Stimulated activated CD4-positive, alpha-beta T cell treated with anti-CD3 and anti-CD28 coated beads, Interleukin-1b, Interleukin-23, amount 100 ng/mL, for 48 hours (primary cell): ENCODE data around the gene GSG1L.

Experiments
- DNase-seq: peaks from one replicate; pipeline ENCODE4 v3.0.0-alpha.2; 2020

Gene GSG1L

DNA sequence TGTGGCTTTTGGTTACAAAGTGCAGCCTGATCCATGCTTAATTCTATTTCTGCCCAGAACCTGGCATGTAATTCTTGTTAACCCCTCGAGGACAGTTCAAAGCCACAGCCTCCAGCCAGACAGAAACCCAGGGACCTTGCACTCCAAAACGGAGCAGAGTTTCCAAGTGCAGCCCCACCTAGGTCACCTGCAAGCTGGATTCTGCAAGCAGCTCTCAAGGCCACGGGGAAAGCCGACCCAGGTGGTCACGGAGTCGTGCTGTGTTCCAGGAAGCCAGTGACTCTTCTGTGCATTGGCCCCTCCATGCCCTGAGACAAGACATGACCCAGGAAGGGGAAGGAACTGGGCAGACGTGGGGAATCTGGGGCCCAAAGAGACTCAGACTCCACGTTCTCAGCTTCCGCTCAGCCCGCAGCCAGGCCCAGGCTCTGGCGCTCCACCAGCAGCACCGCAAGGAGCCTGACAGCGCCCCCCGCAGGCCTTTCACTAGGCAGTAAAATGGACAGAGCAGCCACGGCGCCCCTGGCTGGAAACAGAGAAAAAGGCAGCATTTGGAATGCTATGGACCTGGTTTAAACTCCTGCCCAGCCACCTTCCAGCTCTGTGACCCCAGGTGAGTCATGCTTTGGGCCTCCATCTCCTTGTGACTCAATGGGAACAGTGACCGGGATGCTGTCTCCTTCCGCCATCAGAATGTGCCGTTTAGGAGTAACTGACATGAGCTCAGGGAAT is 27.3 kb upstream of the GSG1L start:
- DNase-seq: no peak

DNA sequence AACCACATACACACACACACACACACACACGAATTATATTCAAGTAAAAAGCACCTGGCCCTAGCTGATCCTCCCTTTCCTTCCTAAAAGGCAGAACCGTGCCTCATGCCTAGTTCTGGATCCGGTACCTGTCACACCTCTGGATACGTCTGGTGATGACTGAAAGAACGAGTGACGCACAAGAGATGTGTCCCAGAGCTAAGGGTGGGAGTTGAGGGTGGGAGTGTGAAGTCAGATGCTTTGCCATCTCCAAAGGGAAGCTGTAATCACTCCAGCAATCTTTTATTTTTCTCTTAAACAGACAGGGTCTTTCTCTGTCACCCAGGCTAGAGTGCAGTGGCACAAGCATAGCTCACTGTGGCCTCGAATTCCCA is 26.5 kb upstream of the GSG1L start:
- no peak for DNase-seq

DNA sequence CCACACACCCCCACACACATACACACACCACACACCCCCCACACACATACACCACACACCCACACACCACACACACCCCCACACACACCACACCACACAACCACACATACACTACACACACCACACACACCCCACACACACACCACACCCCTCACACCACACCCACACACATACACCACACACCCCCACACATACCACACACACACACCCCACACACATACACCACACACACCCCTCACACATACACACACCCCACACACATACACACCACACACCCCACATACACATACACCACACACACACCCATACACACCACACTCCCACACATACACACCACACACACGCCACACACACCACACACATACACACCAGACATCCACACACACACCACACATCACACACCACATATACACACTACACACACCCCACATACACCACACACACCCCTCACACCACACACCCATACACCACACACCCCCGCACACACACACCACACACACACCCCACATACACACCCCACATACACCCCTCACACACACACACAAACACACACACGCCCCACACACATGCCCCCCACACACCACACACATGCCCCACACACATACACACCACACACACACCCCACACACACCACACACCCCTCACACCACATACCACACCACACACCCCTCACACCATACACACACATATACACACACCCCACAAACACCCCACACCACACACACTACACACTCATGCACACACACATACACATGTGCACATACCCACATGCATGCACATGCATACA is 25.9 kb upstream of the GSG1L start:
- no peak for DNase-seq

DNA sequence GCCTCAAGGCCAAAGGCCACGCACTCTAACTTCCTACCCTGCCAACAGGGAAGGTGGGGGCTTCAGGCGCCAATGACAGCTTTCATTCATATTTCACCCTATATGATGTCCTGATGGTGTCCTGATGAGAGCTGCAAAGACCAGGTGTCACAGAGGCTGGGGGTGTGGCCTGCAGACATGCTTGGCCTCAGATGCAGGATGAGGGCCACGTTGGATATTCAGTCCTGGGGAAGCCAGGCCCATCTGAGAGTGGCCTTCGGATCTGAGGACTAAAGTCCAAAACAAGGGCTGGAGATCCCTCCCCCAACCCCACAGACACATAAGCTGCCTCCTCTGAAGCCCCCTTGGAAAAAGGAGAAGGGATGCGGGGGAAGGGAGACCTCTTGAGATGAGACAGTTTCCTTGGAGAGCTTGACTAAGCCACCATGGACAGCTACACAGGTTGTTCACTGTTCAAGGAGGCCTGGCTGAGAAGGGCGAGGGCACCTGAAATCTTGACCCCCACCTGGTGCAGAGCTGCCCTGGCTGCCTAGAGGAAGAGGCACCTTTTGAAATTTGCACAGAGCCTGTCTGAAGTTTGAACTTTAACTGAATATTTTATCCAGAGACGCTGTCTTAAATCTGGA is 24.3 kb upstream of the GSG1L start:
- no peak for DNase-seq

DNA sequence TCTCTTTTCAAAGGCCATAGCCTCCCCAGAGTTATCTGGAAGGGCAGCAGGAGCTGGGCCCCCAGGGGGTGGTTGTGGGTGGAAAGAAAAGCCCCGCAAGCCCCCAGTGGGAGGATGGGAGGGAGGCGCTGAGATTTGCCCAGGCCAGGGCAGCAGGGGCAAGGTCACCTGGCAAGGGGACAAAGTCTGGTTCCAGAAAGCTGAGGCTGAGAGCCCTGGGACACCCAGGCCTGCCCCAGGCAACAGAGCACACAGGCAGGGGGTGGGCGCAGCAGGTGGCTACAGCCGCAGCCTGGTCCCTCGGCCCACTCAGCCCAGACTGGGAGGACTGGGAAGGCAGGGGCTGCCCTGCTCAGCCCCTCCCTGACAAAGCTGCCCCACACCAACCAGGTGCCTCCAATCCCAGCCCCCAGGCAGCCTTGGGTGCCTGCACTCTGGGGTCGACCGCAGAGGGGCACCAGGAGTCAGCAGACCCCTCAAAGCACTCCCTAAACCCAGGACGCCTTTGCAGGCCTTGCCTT is 23.7 kb upstream of the GSG1L start:
- no peak for DNase-seq

DNA sequence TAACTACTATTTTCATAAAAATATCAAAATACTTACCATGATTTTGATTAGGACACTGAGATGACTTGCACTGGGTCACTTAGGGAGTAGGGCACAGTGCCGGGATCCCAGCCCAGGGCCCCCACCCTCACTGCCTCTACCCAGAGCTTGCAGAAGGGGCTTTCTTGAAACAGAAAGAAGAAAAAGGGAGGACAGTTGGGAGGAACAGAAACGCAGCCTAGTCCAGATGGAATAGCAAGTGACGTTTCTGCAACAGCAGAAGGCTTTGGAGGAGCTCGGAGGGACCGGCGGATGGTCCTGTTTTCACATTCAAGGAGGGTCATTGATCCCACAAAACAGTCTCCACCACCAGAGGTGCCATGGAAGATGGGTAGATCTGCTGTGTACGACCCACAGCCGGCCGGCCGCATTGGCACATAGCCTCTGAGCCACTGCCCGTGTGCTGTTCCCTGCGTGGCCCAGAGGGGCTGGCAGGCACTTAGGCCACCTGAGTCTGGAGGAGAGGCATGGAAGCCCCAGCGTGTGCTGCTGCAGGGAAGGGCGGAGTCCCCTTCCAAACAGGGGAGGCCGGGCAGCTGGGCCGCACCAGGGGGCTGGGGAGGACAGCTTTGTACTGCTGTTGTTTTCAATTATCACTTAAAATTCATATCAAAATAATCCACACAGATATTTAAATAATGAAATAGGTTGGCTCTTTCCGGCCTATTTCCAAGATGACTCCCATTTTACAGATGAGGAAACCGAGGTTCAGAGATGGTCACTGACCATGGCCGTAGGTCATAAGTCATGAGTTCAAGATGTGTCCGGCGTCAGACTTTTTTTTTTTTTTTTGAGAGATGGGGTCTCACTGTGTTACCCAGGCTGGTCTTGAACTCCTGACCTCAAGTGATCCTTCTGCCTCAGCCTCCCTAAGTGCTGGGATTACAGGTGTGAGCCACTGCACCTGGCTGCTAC is 22.9 kb upstream of the GSG1L start:
- no peak for DNase-seq

DNA sequence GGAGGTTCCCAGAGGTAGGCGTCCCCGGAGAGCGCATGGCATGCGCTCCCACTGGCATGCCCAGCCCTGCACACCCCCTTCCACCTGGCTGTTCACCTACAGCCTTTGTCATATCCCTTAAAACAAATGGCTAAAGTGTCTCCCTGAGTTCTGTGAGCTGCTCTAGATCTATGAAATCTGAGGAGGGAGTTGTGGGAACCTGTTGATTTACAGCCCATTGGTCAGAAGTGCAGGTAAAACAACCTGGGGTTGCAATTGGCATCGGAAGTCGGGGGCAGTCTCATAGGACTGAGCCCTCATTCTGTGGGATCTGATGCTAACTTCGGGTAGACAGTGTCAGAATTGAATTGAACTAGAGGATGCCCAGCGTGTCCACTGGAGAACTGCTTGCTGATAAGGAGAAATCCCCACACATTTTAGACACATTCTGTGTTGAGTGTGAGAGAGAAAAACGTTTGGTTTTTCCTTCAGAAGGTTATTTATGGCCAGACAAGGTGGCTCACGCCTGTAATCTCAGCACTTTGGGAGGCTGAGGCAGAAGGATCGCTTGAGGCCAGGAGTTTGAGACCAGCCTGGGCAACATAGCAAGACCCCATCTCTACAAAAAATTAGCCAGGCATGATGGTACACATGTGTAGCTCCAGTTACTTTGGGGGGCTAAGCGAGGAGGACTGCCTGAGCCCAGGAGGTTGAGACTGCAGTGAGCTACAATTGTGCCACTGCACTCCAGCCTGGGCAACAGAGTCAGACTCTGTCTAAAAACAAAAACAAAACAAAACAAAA is 22.1 kb upstream of the GSG1L start:
- DNase-seq: no peak

DNA sequence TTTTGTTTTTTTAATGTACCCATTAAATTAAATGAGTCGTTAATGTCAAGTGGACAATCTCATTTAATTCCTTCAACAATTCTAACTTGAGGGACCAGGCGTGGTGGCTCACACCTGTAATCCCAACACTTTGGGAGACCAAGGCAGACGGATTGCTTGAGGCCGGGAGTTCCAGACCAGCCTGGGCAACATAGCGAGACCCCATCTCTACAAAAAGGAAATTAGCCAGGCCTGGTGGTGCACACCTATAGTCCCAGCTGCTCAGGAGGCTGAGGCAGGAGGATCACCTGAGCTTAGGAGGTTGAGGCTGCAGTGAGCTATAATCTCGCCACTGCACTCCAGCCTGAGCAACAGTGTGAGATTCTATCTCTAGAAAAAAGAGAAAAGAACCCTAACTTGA is 20.7 kb upstream of the GSG1L start:
- DNase-seq: no peak

DNA sequence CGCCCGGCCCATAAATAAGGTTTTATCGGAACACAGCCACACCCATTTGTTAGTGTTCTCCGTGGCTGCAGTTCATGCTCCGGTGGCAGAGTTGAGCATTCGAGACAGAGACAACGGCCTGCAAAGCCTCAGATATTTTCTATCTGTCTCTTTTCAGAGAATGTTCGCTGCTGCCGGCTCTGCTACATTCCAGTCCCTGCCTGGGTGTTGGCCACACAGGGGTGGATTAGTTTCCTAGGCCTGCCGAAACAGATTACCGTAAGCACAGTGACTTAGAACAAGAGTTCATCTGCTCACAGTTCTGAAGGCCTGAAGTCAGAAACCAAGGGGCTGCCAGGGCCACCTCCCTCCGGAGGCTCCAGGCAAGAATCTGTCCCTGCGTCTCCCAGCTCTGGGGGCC is 19.1 kb upstream of the GSG1L start:
- DNase-seq: no peak

DNA sequence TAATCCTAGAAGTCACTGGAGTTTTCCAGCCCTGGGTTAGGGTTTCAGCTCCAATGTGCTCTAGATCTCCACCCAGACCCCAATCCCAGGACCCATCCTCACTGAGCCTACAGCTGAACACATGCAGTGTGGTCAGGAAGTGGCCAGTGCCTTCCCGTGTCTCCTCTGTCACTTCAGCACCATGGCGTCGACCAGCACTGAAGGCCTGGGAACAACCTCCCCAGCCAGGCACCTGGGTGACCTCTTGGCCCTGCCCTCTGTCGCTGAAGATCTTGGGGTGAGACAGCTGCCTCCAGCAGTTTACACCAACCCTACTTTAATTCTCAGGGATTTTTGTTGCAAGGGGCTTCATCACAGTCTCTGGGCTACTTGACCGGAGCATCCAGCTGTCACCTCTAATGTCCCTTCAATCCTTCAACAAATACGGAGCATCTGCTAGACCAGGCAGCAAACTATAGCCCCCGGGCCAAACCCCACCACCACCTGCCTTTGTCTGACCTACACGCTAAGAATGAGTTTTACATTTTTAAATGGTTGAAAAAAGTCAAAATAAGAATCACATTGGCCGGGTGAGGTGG is 18.0 kb upstream of the GSG1L start:
- no peak for DNase-seq

DNA sequence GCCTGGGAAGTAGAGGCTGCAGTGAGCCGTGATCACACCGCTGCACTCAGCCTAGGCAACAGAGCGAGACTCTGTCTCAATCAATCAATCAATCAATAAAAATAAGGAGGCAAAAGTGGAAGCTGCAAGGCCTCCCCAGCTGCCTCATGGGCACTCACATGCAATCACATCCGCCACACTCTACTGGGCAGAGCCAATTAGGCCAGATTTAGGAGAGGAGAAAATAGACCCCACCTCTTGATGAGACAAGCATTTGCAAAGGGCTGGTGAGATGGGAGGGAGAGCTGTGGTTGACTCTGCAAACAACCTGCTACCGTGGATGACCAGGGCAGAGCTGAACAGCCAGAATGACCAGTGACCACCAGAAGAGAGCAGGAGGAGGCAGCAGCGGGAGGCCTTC is 14.7 kb upstream of the GSG1L start:
- no peak for DNase-seq

DNA sequence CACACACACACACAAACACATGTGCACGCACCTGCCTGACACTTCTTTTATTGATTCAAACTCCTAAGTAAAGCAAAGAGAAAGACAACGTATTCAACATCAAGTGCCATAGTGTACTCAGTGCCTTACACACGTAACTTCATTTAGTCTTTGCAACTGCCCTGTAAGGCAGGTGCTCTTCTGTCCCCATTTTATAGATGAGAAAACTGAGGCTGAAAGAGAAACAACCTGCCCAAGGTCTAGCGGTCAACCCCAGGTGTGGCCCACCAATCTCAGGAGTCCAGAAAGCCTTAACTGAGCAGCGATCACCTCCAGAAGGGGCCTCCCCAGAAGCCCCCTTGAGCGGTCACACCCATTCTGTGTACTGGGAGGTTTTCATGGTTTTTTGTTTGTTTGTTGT is 10.3 kb upstream of the GSG1L start:
- no peak for DNase-seq

DNA sequence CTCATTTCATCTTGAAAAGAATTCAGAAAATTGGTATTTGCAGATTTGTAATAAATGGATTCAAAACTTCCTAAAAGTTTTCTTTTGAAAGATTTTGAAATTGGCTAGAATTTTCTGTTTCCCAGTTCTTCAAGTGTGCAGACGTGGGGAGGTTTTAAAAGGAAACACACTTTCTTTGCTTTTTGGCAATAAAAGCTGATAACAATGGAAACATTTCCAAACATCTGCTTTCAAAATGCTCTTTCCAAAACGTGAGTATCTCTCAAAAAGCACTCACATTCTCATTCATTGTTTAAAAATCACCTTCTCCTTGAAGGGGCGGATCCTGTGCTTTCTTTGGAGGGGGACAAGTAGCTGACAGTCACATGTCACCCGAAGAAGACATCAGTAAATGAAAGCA is 8.6 kb upstream of the GSG1L start:
- no peak for DNase-seq

DNA sequence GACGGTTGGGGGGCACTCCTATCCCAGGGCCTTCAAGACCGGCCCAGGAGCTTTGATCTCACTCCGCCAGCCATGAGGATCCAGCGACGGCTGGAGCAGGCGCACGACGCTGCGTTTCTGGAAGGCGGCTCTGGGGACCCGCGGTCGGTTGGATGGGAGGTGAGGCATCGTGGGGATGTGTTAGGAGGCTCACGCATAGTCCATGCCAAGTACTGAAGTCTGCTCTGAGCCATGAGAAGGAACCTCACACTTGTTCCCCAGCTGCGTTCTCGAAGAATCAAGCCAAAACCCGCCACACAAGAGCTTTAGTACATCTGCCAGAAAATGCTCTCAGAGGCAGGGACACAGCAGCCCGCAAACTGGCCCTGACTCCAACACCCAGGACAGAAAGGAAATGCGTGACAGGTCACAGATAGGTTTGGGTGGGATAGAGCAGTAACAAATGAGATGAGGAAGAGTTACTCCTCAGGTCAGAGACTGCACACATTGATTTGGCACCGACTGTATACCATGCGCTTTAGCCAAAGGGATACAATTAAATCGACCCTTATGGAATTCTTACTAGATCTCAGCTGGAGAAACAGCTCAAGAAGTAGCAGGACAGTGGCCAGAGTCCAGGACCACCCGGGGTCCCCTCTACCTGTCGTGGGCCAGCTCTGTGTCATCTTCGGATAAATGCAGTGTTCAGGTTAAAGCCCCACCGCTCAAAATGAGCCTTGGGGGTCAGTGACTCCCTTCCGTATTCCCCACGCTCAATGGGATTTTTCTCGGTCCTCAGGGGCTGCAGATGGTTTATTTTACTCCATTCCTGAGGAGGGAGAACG is 6.7 kb upstream of the GSG1L start:
- no peak for DNase-seq

DNA sequence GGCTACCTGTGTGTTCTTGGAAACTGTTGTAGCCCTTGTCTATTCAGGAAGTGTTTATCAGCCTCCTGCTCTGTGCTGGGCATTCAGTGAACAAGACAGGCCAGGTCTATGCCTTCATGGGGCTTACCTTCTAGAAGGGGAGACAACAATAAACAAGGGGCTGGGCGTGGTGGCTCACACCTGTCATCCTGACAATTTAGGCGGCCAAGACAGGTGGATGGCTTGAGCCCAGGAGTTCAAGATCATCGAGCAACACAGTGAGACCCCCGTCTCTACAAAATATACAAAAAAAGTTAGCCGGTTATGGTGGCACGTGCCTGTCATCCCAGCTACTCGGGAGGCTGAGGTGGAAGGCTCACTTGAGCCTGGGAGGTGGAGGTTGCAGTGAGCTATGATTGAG is 5.5 kb upstream of the GSG1L start:
- no peak for DNase-seq

DNA sequence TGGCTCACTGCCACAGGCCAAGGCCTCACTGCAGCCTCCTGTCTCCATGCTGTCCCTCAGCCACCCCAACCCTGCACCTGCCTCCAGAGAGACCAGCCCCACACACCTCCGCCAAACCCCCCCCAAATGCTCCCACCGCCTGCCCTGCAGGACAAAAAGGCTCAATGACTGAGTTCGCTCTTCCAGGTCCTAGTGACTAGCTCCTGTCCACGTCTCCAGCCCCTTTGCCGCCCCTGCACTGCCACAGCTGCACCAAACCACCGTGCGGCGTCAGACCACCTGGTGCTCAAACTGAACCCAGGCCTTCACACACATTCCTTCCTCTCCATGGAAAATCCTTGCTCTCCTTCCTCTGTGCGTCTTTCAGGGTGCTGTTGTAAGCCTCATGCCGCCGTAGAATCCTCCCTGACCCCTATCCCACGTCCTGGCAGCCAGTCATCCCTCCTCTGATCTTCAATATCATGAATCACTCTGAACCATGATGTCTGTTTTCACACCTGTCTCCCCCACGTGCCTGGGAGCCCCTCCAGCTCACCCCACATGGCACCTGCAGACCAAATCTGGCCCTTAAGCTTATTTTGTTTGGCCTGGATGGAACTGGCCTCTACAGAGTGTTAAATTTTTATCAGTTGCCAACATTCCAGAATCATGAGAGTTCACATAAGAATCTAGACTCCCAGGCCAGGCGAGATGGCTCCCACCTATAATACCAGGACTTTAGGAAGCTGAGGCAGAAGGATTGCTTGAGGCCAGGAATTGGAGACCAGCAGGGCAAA is 4.3 kb upstream of the GSG1L start:
- no peak for DNase-seq

DNA sequence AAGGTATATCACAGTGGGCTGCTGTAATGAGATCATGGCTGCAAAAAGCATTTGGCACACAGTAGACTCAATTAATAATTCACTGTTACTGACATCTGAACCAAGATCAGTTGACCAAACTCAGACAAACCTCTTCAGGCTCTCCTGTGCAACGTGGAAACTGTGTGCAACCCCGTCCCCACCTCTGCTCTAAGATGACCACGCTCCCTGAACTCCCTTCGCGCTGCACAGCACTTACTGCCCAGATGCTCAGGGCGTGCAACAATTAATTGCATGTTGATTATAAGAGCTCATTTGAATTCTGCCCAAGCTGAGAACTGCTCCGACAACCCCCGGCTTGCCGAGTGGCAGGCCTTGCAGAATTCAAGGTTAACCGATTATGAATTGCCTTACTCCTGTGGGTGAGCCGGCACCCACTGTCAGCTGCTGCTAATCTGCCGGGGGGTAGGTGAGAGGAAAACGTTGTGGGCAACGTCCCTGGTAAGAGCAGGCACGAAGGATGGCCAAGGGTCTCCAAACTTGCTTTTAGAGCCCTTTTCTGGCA is 1.3 kb upstream of the GSG1L start:
- no peak for DNase-seq

DNA sequence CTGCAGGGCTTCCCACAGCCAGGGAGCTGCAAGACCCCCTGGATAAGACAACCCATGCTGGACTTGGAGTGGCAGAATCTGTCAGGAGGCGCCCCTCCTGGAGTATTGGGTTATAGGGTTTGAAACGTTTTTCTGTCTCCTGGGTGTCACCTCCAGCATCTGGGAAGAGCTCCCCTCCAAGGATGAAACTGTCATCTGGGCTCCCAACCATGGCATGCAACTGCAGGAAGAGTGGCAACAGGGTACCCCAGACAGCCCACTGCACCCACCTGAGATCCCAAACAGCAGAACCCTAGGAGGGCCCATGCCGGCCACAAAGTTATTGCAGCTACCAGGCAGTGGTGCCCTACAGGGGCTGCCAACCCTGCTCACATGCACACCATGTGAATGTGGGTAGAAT is 636 bp upstream of the GSG1L start:
- no peak for DNase-seq

DNA sequence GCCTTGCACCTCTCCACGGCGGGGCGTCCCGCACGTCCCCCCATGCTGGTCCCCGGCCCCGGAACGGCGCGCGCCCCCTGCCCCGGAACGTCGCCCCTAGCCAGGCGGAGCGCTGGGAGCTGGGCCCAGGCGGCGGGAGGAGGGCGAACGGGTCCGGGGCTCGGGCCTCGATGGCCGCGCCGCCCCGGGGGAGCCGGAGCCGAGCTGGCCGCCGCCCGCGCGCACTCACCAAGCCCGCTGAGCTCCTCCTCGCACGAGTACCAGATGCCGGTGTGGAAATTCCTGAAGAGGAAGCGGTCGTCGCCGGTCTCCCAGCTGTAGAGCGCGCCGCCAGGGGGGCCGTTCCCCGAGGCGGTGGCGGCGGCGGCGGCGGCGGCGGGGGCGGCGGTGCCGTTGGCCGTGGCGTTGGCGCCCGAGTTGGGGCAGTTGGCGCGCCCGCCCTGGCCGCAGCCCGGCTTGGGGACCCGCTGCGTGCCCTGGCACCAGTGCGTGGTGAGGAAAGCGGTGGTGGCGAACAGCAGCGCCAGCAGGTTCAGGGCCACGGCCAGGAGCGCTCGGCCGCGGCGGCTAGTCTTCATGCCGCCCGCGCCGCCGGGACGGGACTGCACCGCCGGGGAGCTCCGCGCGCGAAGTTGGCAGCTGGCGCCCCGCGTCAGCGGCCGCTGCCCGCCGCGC is 530 bp downstream of the GSG1L start:
- no peak for DNase-seq
